GM12878 (cell line): ENCODE results near the gene CNTNAP2. TPM values are rescaled to one million over a fixed set of nuclear protein-coding genes. Genes with fewer than 3 reads are reported as not detected.

Source experiments
- ATAC-seq: fragments of 200-7000 bp; cut with Tn5 transposase; 3 replicates; pipeline ENCODE4 v1.9.1; 2020; ENCODE audit warnings: mild to moderate bottlenecking, moderate library complexity
- BruUV-seq: library from RNA; stranded (reverse); fragments of 400-500 nt; replicated peaks from 2 replicates; lab custom pipeline; 2021; lab: Mats Ljungman, UMichigan
- CTCF ChIA-PET: fragments of 300-600 bp; sonication (Branson Sonifier 250); formaldehyde crosslinking; extraction: SDS; loops from one replicate; lab custom pipeline; 2021; ENCODE audit warnings: inconsistent platforms; lab: Yijun Ruan, JAX
- POLR2A ChIA-PET: fragments of 350-600 bp; formaldehyde crosslinking; extraction: SDS; loops from one replicate; lab custom pipeline; 2021; ENCODE audit warnings: inconsistent platforms; lab: Charles Lee
- RAD21 ChIA-PET: fragments of 300-600 bp; sonication (Branson Sonifier 250); formaldehyde crosslinking; loops from one replicate; lab custom pipeline; 2023; ENCODE audit warnings: antibody characterized with exemption; ENCODE audit not compliant: unreplicated experiment; lab: Charles Lee
- SMC1A ChIA-PET: fragments of 300-600 bp; sonication (Branson Sonifier 250); formaldehyde crosslinking; loops from one replicate; lab custom pipeline; 2023; ENCODE audit not compliant: unreplicated experiment, uncharacterized antibody; lab: Charles Lee
- DNase-seq: peaks from one replicate; pipeline ENCODE4 v3.0.0-alpha.2; 2011; ENCODE audit warnings: low read depth, low spot score
- FAIRE-seq: peaks from 3 replicates; lab custom pipeline; 2011; peaks lifted over from hg19 to GRCh38; lab: Jason Lieb, UNC
- H2AFZ ChIP-seq: 2 replicates; pipeline ENCODE4 v1.6.0; 2011; ENCODE audit warnings: low read depth, low read length, control low read depth; ENCODE audit not compliant: control insufficient read depth
- H3K27ac ChIP-seq: 2 replicates; pipeline ENCODE4 v1.5.1; 2011; ENCODE audit warnings: control low read depth; ENCODE audit not compliant: control insufficient read depth, insufficient read depth
- H3K27me3 ChIP-seq, 2 experiments: replicated peaks in 1 of 2; 2 replicates each; pipeline versions ENCODE4 v1.6.0 to v1.6.1; 2011; ENCODE audit warnings: low read length in 1 of 2; ENCODE audit not compliant: control insufficient read depth in 2 of 2, insufficient read depth in 2 of 2
- H3K36me3 ChIP-seq, 2 experiments: 2 replicates each; pipeline ENCODE4 v1.5.1; 2011; ENCODE audit warnings: low read length in 1 of 2; ENCODE audit not compliant: control insufficient read depth in 2 of 2, insufficient read depth in 2 of 2
- H3K4me1 ChIP-seq: 2 replicates; pipeline ENCODE4 v1.6.1; 2011; ENCODE audit warnings: mild to moderate bottlenecking, low read length, moderate library complexity, mixed read lengths; ENCODE audit not compliant: control insufficient read depth, insufficient read depth
- H3K4me2 ChIP-seq: 2 replicates; pipeline ENCODE4 v1.6.0; 2011; ENCODE audit warnings: control low read depth; ENCODE audit not compliant: control insufficient read depth, insufficient read depth
- H3K4me3 ChIP-seq: fragments of 200-600 bp; sonication (generic); 2 replicates; pipeline ENCODE4 v1.5.1; 2016
- H3K79me2 ChIP-seq: 2 replicates; pipeline ENCODE4 v1.6.0; 2011; ENCODE audit warnings: low read length; ENCODE audit not compliant: control insufficient read depth, insufficient read depth
- H3K9ac ChIP-seq: 2 replicates; pipeline ENCODE4 v1.8.0; 2011; ENCODE audit warnings: low read length, control low read depth, mixed read lengths; ENCODE audit not compliant: control insufficient read depth, insufficient read depth
- H3K9me3 ChIP-seq: replicated peaks from 3 replicates; pipeline ENCODE4 v1.5.1; 2011; ENCODE audit warnings: mild to moderate bottlenecking, low read length; ENCODE audit not compliant: control insufficient read depth, insufficient read depth
- H4K20me1 ChIP-seq: 2 replicates; pipeline ENCODE4 v1.6.0; 2011; ENCODE audit not compliant: control insufficient read depth, insufficient read depth
- CBX5 ChIP-seq: sonication (generic); IDR thresholded peaks from 2 replicates; pipeline ENCODE4 v1.6.1; 2016; ENCODE audit warnings: low read depth, moderate library complexity, mild to moderate bottlenecking, inconsistent platforms
- CHD4 ChIP-seq: fragments of 200-600 bp; sonication (generic); IDR thresholded peaks from 2 replicates; pipeline ENCODE4 v1.6.1; 2016; ENCODE audit warnings: mild to moderate bottlenecking
- E2F8 ChIP-seq: fragments of 450-650 bp; IDR thresholded peaks from 2 replicates; pipeline ENCODE4 v1.6.1; 2018; ENCODE audit warnings: mild to moderate bottlenecking, low read depth, moderate library complexity; ENCODE audit not compliant: partially characterized antibody
- EED ChIP-seq: sonication (generic); IDR thresholded peaks from 2 replicates; pipeline ENCODE4 v1.6.1; 2016; ENCODE audit warnings: antibody characterized with exemption, low read depth
- FOS ChIP-seq: IDR thresholded peaks from 3 replicates; pipeline ENCODE4 v1.6.1; 2011; ENCODE audit warnings: borderline replicate concordance; ENCODE audit not compliant: insufficient read length; ENCODE audit errors: extremely low read depth
- FOXM1 ChIP-seq: IDR thresholded peaks from 2 replicates; pipeline ENCODE4 v1.6.1; 2012; ENCODE audit warnings: low read depth, mild to moderate bottlenecking, inconsistent platforms, low read length, moderate library complexity
- MTA2 ChIP-seq: fragments of 450-650 bp; IDR thresholded peaks from 2 replicates; pipeline ENCODE4 v1.6.1; 2016; ENCODE audit warnings: low read depth, mild to moderate bottlenecking, moderate library complexity
- NFIC ChIP-seq: IDR thresholded peaks from 2 replicates; pipeline ENCODE4 v1.6.1; 2012; ENCODE audit warnings: low read depth, mild to moderate bottlenecking, inconsistent platforms, low read length, moderate library complexity
- NFYA ChIP-seq: IDR thresholded peaks from 2 replicates; pipeline ENCODE4 v1.6.1; 2011; ENCODE audit warnings: low read depth, mild to moderate bottlenecking, low read length, improper control_type of control experiment, borderline replicate concordance
- NFYB ChIP-seq: IDR thresholded peaks from 2 replicates; pipeline ENCODE4 v1.6.1; 2011; ENCODE audit warnings: low read depth, mild to moderate bottlenecking, low read length, improper control_type of control experiment, moderate library complexity; ENCODE audit not compliant: insufficient read depth
- PBX3 ChIP-seq: IDR thresholded peaks from 2 replicates; pipeline ENCODE4 v1.6.1; 2011; ENCODE audit warnings: mild to moderate bottlenecking, low read depth, low read length, moderate library complexity; ENCODE audit not compliant: insufficient replicate concordance
- PKNOX1 ChIP-seq: fragments of 450-650 bp; IDR thresholded peaks from 2 replicates; pipeline ENCODE4 v1.6.1; 2016; ENCODE audit warnings: mild to moderate bottlenecking
- REST ChIP-seq: IDR thresholded peaks from 2 replicates; pipeline ENCODE4 v1.6.1; 2012; ENCODE audit warnings: mild to moderate bottlenecking, low read depth, low read length
- ZNF207 ChIP-seq: fragments of 450-650 bp; IDR thresholded peaks from 2 replicates; pipeline ENCODE4 v1.6.1; 2014; ENCODE audit warnings: antibody characterized with exemption, mild to moderate bottlenecking, borderline replicate concordance
- WGBS: methylation state at CpG from one replicate; pipeline ENCODE4 v1.1.6; 2016; ENCODE audit warnings: low lambda C conversion rate; ENCODE audit not compliant: insufficient replicate concordance, insufficient coverage; ENCODE audit errors: missing lambda C conversion rate; 5-methylcytosine and 5-hydroxymethylcytosine counted together
- in situ Hi-C: fragments of 300-500 bp; cut with MboI; formaldehyde crosslinking; loops from 9 replicates; pipeline ENCODE4 v1.14.3; 2018; ENCODE audit warnings: mixed read lengths
- intact Hi-C: fragments of 100-400 bp; cut with micrococcal nuclease; formaldehyde crosslinking; loops from one replicate; pipeline ENCODE4 v1.14.2; 2022; ENCODE audit not compliant: unreplicated experiment
- polyA plus RNA-seq, 11 experiments: library from polyadenylated mRNA; depleted of rRNA in 4 of 11; unstranded in 6 of 11; stranded (reverse) in 5 of 11; fragments of >200 nt; fragmentation: Nextera tagmentation in 4 of 11; fragmentation: Illumina TruSeq in 1 of 11; extraction: Ambion mirVana in 4 of 11; extraction: Trizol in 1 of 11; gene quantifications; 1 replicate in 1 of 11; 2 replicates in 10 of 11; pipeline versions ENCODE4 v1.2.1 to v1.2.3, GENCODE V29; 2011 to 2016; ENCODE audit warnings: inconsistent platforms in 2 of 11, missing spikeins in 2 of 11, low read depth in 1 of 11
- total RNA-seq, 4 experiments: library from RNA; depleted of rRNA in 3 of 4; stranded (reverse); fragments of >200 nt in 3 of 4; fragmentation: Illumina TruSeq in 1 of 4; extraction: Trizol in 1 of 4; gene quantifications; 2 replicates each; pipeline versions ENCODE4 v1.2.1 to v1.2.3, GENCODE V29; 2013 to 2021

Gene CNTNAP2
- total and polyA plus RNA-seq, 10 of the 15 experiments (the other 5 are each of a cell fraction or from before 2014, with no cell fraction given) = 0.03 to 0.08 (median 0.03) TPM; not detected in 7

GRCh38 chr7:146702898-146703297, 586.3 kb downstream of the CNTNAP2 start (continued):
- TF ChIP-seq REST (no peak), E2F8 (no peak), MTA2 (no peak)

GRCh38 chr7:146709451-146710027, 592.9 kb downstream of the CNTNAP2 start:
- intact Hi-C loops = no loop called here
- RAD21 ChIA-PET = no interaction called here
- H3K4me1 ChIP-seq = no peaks in the 10 kb centered on the region
- CTCF ChIA-PET = no interaction called here
- no peaks in the 10 kb centered on the region for H3K9me3 ChIP-seq
- no peak overlapping the region for H3K4me2 ChIP-seq
- H3K36me3 ChIP-seq = no peaks in the 10 kb centered on the region
- H4K20me1 ChIP-seq = no peaks in the 10 kb centered on the region
- no peak overlapping the region for H3K4me3 ChIP-seq
- FAIRE-seq = no peak
- no peak overlapping the region for H2AFZ ChIP-seq
- 23% methylated on average over 4 of the region's 4 CpGs for WGBS
- H3K27me3 ChIP-seq = no peaks in the 10 kb centered on the region
- POLR2A ChIA-PET = no interaction called here
- no peak overlapping the region for H3K9ac ChIP-seq
- in situ Hi-C loops = no loop called here
- H3K79me2 ChIP-seq = no peaks in the 10 kb centered on the region
- ATAC-seq = no peak
- DNase-seq = no peak
- no peak overlapping the region for H3K27ac ChIP-seq
- SMC1A ChIA-PET = no interaction called here
- BruUV-seq = no TSS peak
- TF ChIP-seq NFYA (no peak), PBX3 (no peak), FOXM1 (no peak), NFYB (no peak), EED (no peak), NFIC (no peak), CBX5 (no peak), ZNF207 (no peak), FOS (no peak), CHD4 (no peak), PKNOX1 (no peak)
